ENCODE data around the gene FIGN. TPM values are rescaled to one million over a fixed set of nuclear protein-coding genes. Genes with fewer than 3 reads are reported as not detected.

FIGN gene
- total RNA-seq (2021; ENCODE audit: unreplicated experiment): not detected
- not detected in 2 replicates for polyA plus RNA-seq (2012)
- Bru-seq, nascent RNA: percentile 1 among the genes with signal in this experiment
- percentile 1 among the genes with signal in this experiment for BruChase-seq, experiment 1, labeled RNA remaining after a 6-hour chase
- percentile 2 among the genes with signal in this experiment for BruChase-seq, experiment 2, labeled RNA remaining after a 2-hour chase
- long read RNA-seq: 0 reads

- TF ChIP-seq EZH2phosphoT487 (IDR thresholded peaks at IDR 0.05; ENCODE audit: borderline replicate concordance) (no peak), ZBTB33 (IDR thresholded peaks at IDR 0.05; ENCODE audit: extremely low read depth, insufficient replicate concordance, low read length) (no peak), EZH2 (IDR thresholded peaks at IDR 0.05) (no peak), TCF7L2 (IDR thresholded peaks at IDR 0.05; ENCODE audit: borderline replicate concordance, extremely low read depth, insufficient read depth, insufficient read length) (no peak), ELF1 (IDR thresholded peaks at IDR 0.05; ENCODE audit: borderline replicate concordance, low read depth) (no peak), EGR1 (IDR thresholded peaks at IDR 0.05; ENCODE audit: low read depth) (no peak), ATF3 (IDR thresholded peaks at IDR 0.05) (no peak)
- Histone ChIP-seq H3K27me3 (ENCODE audit: insufficient read depth, low read length) (peaks cover 68% of the 10 kb centered on the region), H3K9ac (ENCODE audit: low read length) (no peak within 1 kb of the TSS), H3K9me3 (ENCODE audit: control insufficient read depth in 1 of 2, insufficient read depth in 1 of 2, low read depth in 1 of 2, low read length in 2 of 2) (no peaks in the 10 kb centered on the region), H3K4me3 (replicated peaks in 1 of 2; ENCODE audit: low read depth in 1 of 2, low read length in 2 of 2) (no peak within 1 kb of the TSS), H3K4me2 (ENCODE audit: low read length) (no peak within 1 kb of the TSS), H3K27ac (ENCODE audit: low read depth, low read length) (no peak within 1 kb of the TSS), H2AFZ (ENCODE audit: low read depth, low read length, poor library complexity, severe bottlenecking) (no peak within 1 kb of the TSS), H3K36me3 (ENCODE audit: control insufficient read depth in 1 of 2, insufficient read depth in 2 of 2, low read length in 2 of 2) (no peaks in the 10 kb centered on the region), H3K9me2 (ENCODE audit: insufficient read depth) (no peaks in the 10 kb centered on the region), H3K4me1 (ENCODE audit: control insufficient read depth in 1 of 2, insufficient read depth in 2 of 2, low read length in 2 of 2) (no peaks in the 10 kb centered on the region), H3K79me2 (ENCODE audit: insufficient read depth, low read length) (no peaks in the 10 kb centered on the region), H4K20me1 (ENCODE audit: insufficient read depth) (no peaks in the 10 kb centered on the region)
- ChIA-PET RAD21 (ENCODE audit: low non-redundant PET in 1 of 2, low total read pairs in 2 of 2, uncharacterized antibody in 2 of 2, unreplicated experiment in 2 of 2) (no interaction called here), POLR2A (no interaction called here), CTCF (no interaction called here)
- no peak for DNase-seq (ENCODE audit: low read depth, low spot score)
- no TSS peak for BruUV-seq (replicated peaks)
- ATAC-seq: no peak
- intact Hi-C loops (cut with micrococcal nuclease): no loop called here
These were observed at the start of gene FIGN for GRCh38 chr2:163735685-163736432. Gene FIGN, minus strand, starts transcription at chr2:163736008. Its CDS starts 1,081 bp downstream, at chr2:163734927.

Data from HCT116 (cell line).